Astrocyte of the spinal cord (primary cell): ENCODE data around the gene TMEM269.

Experiments
- DNase-seq: peaks from one replicate; pipeline ENCODE4 v3.0.0; 2011; ENCODE audit warnings: low read depth, low spot score
- H3K4me3 ChIP-seq: 2 replicates; pipeline ENCODE4 v1.5.1; 2011; ENCODE audit warnings: low read depth, mild to moderate bottlenecking, low read length, moderate library complexity
- CTCF ChIP-seq: IDR thresholded peaks from 2 replicates; pipeline ENCODE4 v1.5.1; 2012; ENCODE audit warnings: low read depth, mild to moderate bottlenecking, low read length, inconsistent platforms
- in situ Hi-C: cut with HindIII; loops from 2 replicates; pipeline ENCODE4 v1.10.0; 2017; ENCODE audit warnings: low sequenced_read_pairs

Gene TMEM269

DNA sequence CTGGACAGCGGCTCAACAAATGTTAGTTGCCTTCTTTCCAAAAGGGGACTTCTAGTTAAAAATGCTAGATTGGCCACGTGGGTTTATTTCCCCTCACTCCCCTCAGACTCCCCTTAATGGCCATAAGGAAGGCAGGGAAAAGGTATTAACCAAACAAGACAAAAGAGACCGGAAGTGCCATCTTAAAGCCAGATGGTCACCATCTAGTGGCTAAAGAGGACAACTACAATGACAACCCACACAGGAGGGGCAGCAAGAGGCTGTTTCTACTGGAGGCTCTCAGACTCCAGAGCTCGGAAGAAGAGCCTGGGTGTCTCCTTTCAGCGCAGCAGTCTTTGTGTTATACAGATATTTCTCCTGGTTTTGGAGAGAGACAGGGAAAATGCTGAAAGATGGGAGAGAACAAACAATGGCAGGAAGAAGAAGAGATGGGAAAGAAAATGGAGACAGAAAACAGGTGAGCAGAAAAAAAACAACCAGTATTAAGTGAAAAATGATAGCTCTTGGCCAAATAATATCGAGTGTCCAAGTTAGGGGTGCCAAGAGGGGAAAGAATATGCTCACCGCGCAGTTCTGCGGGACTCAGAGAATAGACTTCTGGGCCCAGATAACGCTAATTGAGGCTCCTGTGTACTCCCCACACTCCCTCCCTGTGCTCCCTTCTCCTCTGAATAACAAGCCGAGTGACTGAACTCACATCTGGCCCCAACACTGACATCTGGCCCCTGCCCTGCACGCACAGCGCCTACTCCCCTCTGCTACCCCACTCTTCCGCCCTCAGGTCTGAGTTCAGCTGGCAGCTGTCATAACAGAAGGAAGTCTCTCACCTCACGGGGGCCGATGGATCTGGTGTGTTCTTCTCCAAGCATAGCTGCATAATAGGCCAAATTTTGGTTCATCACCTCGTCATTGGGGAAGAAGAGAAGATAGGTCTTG is 27.6 kb upstream of the TMEM269 start:
- TF ChIP-seq CTCF = peak; percentile 69
- peak; percentile 69 for DNase-seq
- H3K4me3 ChIP-seq = no peak overlapping the region
- in situ Hi-C loops = no loop called here

- DNase-seq = no peak
- no peak for TF ChIP-seq CTCF
- H3K4me3 ChIP-seq = no peak overlapping the region
- in situ Hi-C loops = no loop called here
Measured at GRCh38 chr1:42757892-42758275, 26.9 kb upstream of the TMEM269 start.

- no peak for DNase-seq
- in situ Hi-C loops = no loop called here
- no peak overlapping the region for H3K4me3 ChIP-seq
- TF ChIP-seq CTCF = no peak
Measured at GRCh38 chr1:42758641-42759040, 26.1 kb upstream of the TMEM269 start.

GRCh38 chr1:42759114-42759513 is 25.7 kb upstream of the TMEM269 start:
- DNase-seq = no peak
- TF ChIP-seq CTCF = peak; percentile 12
- H3K4me3 ChIP-seq = no peak overlapping the region
- in situ Hi-C loops = no loop called here

GRCh38 chr1:42761567-42761966 is 23.2 kb upstream of the TMEM269 start:
- DNase-seq = no peak
- in situ Hi-C loops = no loop called here
- H3K4me3 ChIP-seq = no peak overlapping the region
- no peak for TF ChIP-seq CTCF

DNA sequence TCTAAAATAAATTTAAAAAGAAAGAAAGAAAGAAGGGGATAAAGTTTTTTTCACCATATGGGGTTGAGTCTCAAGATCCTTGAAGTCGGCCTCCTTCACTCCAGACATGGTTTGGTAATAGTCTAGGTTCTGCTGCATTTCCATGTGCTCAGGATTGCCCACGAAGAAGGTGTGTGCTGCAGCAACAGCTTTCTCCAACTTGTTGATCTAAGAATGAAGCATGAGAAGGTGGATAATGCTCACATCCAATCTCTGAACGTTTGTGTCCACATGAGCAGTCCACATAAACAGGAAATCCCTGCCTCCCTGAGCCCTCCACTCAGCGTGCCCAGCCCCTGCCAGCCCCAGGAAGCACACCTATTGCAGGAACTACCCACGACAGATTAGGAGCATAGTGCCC is 22.5 kb upstream of the TMEM269 start:
- no peak for TF ChIP-seq CTCF
- in situ Hi-C loops = no loop called here

More for the DNA sequence above, 22.5 kb upstream of the TMEM269 start:
- no peak overlapping the region for H3K4me3 ChIP-seq
- no peak for DNase-seq
